Measurements from ENCODE around the gene FGF7. TPM values are rescaled to one million over a fixed set of nuclear protein-coding genes. Genes with fewer than 3 reads are reported as not detected.
"Not testable (repeated sequence)": the region's sequence is repeated elsewhere in the genome, so short reads cannot be mapped to it uniquely, and the experiment has no call there.

Gene FGF7
- total RNA-seq, 2 donors from 2014 or later = 9.9 to 18.5 TPM

DNA sequence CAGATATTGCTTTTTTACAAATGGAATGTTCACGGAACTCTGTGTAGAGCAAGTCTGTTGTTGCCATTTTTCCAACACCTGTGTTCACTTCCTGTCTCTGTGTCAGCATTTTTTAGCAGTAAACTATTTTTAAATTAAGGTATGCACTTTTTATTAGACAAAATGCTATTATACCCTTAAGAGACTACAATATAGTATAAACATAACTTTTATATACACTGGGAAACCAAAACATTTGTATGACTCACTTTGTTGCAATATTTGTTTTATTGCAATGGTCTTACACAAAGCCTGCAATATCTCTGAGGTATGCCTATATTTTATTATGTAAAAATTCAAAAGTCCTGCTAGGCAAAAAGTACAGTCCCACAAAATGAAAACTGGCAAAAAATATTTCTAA lies 39.8 kb upstream of the FGF7 start:
- no peak for ATAC-seq
- WGBS, 2 donors = 50 to 59% methylated on average over 1 of the region's 1 CpG
- intact Hi-C loops (cut with DNase I) = no loop called here
- Histone ChIP-seq H3K4me1 (no peaks in the 10 kb centered on the region), H3K9me3 (no peaks in the 10 kb centered on the region), H3K27me3 (no peaks in the 10 kb centered on the region), H3K27ac (no peak overlapping the region), H3K4me3 (no peak overlapping the region), H3K36me3 (replicated peaks in 1 of 2; ENCODE audit: insufficient read depth in 1 of 2, low read depth in 2 of 2) (no peaks in the 10 kb centered on the region)
- TF ChIP-seq CTCF (IDR thresholded peaks at IDR 0.05) = no peak
- TF ChIP-seq POLR2A (IDR thresholded peaks at IDR 0.05) = no peak
- DNase-seq = no peak

DNA sequence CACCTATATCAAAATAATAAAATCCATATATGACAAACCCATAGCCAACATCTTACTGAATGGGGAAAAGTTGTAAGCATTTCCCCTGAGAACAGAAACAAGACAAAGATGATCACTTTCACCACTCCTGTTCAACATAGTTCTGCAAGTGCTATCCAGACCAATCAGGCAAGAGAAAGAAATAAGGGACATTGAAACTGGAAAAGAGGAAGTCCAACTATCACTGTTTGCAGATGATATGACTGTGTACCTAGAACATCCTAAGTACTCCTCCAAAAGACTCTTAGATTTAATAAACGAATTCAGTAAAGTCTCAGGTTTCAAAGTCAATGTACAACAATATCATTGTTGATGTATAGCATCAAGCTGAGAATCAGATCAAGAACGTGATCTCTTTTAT lies 35.6 kb upstream of the FGF7 start:
- H3K4me1 ChIP-seq = no peaks in the 10 kb centered on the region
- no peaks in the 10 kb centered on the region for H3K36me3 ChIP-seq (replicated peaks in 1 of 2; ENCODE audit: insufficient read depth in 1 of 2, low read depth in 2 of 2)
- TF ChIP-seq POLR2A (IDR thresholded peaks at IDR 0.05) (no peak), CTCF (IDR thresholded peaks at IDR 0.05) (no peak)
- H3K4me3 ChIP-seq = no peak overlapping the region
- DNase-seq (no peak), ATAC-seq (no peak)
- H3K27me3 ChIP-seq = no peaks in the 10 kb centered on the region
- WGBS, 2 donors = 65 to 75% methylated on average over 2 of the region's 2 CpGs
- intact Hi-C loops (cut with DNase I) = no loop called here
- H3K27ac ChIP-seq = no peak overlapping the region
- H3K9me3 ChIP-seq = no peaks in the 10 kb centered on the region

DNA sequence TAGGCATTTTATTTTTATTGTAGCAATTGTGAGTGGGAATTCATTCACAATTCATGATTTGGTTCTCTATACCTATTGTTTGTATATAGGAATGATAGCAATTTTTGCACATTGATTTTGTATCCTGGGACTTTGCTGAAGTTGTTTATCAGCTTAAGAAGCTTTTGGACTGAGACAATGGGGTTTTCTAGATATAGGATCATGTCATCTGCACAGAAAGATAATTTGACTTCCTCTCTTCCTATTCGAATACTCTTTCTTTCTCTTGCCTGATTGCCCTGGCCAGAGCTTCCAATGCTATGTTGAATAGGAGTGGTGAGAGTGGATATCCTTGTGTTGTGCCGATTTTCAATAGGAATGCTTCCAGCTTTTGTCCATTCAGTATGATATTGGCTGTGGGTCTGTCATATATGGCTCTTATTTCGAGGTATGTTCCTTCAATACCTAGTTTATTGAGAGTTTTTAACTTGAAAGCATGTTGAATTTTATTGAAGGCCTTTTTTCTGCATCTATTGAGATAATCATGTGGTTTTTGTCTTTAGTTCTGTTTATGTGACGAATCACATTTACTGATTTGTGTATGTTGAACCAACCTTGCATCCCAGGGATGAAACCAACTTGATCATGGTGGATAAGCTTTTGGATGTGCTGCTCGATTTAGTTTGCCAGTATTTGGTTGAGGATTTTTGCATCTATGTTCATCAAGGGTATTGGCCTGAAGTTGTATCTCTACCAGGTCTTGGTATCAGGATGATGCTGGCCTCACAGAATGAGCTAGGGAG lies 20.3 kb upstream of the FGF7 start:
- H3K4me3 ChIP-seq; intact Hi-C loops (cut with DNase I); H3K4me1 ChIP-seq; H3K9me3 ChIP-seq; H3K27me3 ChIP-seq; H3K27ac ChIP-seq; ATAC-seq; H3K36me3 ChIP-seq (replicated peaks in 1 of 2; ENCODE audit: insufficient read depth in 1 of 2, low read depth in 2 of 2); DNase-seq: not testable (repeated sequence)
- WGBS, 2 donors = 67 to 73% methylated on average over 5 of the region's 5 CpGs

DNA sequence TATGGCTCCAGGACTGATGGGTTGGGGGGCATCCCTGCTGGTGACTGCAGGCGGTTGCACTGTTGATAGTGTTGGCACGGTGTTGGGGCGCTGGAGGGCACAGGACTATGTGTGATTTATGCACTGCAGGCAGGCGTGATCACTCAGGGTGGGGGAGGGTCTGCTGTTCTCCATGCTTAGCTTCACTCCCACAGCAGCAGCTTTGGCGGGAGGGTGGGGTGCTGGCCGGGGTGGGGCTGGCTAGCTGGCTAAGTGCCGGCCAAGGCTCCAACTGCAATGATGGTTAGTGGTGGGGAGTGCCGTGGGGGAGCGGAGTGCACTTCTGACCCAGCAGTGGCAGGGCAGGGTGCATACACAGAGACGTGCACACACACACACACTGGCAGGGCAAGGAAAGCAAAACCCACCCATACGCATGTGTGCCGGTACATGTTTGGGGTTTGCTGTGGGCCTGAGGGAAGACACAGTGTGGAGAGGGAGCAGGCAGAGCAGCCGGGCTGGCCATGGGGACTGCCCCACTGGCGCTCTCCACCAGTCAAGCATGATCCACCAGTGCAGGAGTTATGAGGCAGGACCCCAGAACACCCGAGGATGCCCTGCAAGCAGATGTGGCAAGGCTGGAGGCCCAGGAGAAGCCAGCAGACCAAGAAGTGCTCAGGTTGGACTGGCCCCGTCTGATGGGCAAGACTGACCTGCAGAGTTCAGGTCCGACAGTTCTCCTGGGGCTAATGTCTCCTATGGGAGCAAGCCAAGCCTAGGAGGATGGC lies 16.5 kb upstream of the FGF7 start:
- intact Hi-C loops (cut with DNase I) = no loop called here
- no peaks in the 10 kb centered on the region for H3K9me3 ChIP-seq
- WGBS, 2 donors = 86 to 90% methylated on average over 15 of the region's 17 CpGs
- DNase-seq (no peak), ATAC-seq (no peak)
- H3K4me1 ChIP-seq = no peaks in the 10 kb centered on the region
- TF ChIP-seq CTCF (IDR thresholded peaks at IDR 0.05) (no peak), POLR2A (IDR thresholded peaks at IDR 0.05) (no peak)
- no peaks in the 10 kb centered on the region for H3K36me3 ChIP-seq (replicated peaks in 1 of 2; ENCODE audit: insufficient read depth in 1 of 2, low read depth in 2 of 2)
- no peak overlapping the region for H3K4me3 ChIP-seq
- H3K27ac ChIP-seq = no peak overlapping the region
- no peaks in the 10 kb centered on the region for H3K27me3 ChIP-seq

GRCh38 chr15:49410641-49411040 lies 12.4 kb upstream of the FGF7 start:
- Histone ChIP-seq H3K36me3 (replicated peaks in 1 of 2; ENCODE audit: insufficient read depth in 1 of 2, low read depth in 2 of 2) (no peaks in the 10 kb centered on the region), H3K4me3 (no peak overlapping the region), H3K9me3 (no peaks in the 10 kb centered on the region), H3K27me3 (no peaks in the 10 kb centered on the region), H3K4me1 (no peaks in the 10 kb centered on the region), H3K27ac (no peak overlapping the region)
- DNase-seq = no peak
- ATAC-seq = no peak
- intact Hi-C loops (cut with DNase I) = no loop called here
- TF ChIP-seq CTCF (IDR thresholded peaks at IDR 0.05) (no peak), POLR2A (IDR thresholded peaks at IDR 0.05) (no peak)

Measured in body of pancreas (tissue), 4 donors.